HG03439 (cell line): ENCODE measurements around the gene STAM2.
A peak's percentile ranks its signal among the peaks of the same experiment; 100 is the strongest.
"Not testable (repeated sequence)": the region's sequence is repeated elsewhere in the genome, so short reads cannot be mapped to it uniquely, and the experiment has no call there.

Experiments
- ATAC-seq: cut with Tn5 transposase; IDR thresholded peaks from one replicate; pipeline ENCODE4 v1.9.1; 2021; ENCODE audit warnings: mild to moderate bottlenecking, moderate library complexity; ENCODE audit not compliant: unreplicated experiment

The STAM2 gene

DNA sequence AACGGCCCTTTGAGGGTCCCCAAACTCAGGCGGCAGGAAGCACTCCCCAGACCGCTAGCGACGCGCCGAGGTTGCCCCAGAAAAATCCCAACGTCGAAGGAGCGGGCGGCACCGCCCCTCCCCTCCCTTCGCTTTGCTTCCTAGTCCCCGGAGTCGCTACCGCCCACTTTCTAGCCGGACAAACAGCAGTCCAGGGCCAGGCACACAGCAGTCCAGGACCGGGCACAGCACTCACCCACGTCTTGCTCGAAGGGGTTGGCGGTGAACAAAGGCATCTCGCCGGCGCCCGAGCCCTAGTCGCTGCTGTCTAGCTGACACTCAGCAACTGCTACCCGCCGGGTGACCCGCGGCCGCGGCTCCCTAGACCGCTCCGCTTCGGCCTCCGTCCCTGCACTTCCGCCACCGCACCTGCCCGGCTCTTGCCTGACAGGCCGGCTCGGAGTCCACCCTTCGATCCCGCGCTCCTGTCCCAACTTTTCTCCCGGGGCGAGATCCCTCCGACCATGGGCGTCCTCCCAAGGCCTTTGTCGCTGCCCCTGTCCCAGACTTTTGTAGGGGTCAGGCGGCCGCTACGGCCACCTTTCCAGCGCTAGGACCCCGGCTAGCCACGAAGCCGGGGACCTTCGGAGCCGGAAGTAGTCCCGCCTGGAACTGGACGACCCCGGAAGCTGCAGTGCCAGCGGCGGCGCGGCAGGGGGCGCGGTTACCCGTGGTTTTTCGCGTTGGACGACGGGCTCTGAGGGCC, at the start of gene STAM2:
Gene STAM2 (minus strand): TSS at position 396 of the 745 bp plus-strand sequence. CDS start 121 bp downstream, at position 275.
- peak; percentile 89 for ATAC-seq

DNA sequence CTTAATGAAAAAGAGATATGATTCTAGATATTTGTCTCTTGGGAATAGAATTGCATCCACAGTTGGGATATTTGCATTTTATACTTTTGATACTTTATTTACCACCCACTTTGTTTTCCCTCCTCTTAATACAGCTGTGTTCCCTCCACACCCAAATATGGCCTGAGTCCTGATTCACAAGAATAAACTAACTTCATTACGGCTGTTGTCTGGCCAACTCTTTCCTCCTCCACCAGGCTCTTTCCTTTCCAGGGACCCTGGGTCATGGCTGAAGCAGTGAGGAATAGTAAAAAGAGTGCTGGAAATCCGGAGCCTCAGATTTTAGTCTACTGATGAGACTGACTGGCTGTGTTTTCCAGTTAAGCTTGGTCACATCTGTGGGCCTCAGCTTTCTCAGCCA, 48.4 kb upstream of the STAM2 start:
- no peak for ATAC-seq

DNA sequence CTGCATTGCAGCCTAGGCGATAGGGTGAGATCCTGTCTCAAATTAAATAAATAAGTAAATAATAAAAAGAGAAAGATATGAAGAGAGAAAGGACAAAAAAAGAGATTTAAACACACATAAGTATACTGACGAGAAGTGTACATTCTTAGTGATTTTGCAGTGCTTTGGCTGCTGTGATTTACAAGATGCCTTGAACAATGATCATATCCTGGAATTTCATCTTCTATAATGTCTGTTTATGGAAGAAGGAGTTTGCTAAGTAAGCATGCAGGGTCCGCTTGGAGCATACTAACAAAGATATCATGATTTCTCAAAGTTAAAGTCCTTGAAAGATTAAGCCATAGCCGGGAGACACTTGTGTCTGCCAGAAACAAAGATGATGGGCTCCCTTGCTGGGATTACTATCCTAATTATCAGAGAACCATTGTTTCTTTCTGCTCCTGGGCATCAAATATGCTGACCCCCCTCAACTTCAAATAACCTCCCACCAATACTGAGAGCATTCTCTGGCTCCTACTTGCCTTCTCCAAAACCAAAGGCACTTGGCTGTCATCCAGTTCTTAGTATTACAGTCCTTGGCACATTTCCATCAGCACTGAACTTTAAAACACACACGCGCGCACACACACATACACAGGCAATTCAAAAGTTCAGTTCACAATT, 47.5 kb upstream of the STAM2 start:
- no peak for ATAC-seq

DNA sequence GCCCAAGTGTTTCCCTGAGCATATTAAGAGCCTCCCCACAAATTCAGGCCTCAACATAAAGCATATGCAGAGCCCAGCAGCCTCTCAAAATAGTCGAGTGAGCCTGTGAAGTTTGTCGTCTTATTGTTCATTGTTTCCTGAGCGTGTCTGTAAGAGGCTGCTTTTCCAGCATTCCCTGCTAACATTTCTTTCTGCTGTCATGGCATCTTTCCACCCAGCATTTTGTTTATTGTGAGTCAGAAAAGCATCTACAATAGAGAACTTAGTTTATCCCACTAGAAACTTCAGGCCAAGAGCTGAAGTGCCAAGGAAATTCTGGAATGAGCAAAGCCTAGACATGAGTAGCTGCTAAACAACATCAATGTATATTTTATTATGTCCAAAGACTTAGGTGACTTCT, 46.3 kb upstream of the STAM2 start:
- no peak for ATAC-seq

DNA sequence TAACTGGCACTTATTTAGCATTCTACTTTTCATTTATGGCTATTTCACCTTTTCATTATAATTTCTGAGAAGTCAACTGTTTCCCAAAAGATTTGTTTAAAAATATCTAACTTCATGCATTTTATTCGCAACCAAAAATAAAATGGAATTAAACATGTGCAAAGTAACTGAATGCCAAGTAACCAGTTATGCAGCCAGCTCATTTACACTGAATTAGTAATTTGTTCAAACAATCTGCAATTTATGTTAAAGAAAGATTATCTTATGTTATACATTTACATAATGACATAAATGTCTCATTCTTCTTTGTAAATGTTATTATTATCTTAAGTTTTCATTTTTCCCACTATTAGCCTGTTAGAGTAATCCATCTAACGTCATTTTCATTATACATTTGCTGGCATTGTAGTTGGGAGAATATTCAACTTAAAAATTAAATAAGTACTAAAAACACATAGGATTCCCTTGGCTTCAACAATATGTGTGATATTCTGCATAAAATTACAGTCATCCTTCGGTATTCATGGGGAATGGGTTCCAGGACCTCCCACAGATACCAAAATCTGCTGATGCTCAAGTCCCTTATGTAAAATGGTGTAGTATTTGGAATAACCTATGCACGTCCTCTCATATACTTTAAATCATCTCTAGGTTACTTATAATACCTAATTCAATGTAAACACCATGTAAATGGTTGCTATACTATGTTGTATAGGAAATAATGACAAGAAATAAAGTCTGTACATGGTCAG, 43.7 kb upstream of the STAM2 start:
- ATAC-seq = no peak

DNA sequence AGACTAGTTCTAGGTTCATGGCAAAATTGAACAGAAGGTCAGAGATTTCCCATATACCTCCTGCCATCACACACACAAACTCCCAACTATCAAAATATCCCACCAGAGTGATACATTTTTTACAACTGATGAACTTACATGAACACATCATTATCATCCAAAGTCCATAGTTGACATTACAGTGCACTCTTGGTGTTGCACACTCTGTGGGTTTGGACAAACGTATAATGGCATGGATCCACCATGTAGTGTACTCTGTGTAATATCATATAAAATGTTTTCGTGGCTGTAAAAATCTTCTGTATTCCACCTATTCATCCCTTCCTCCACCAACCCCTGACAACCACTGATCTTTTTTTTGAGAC, 25.9 kb upstream of the STAM2 start:
- no peak for ATAC-seq

DNA sequence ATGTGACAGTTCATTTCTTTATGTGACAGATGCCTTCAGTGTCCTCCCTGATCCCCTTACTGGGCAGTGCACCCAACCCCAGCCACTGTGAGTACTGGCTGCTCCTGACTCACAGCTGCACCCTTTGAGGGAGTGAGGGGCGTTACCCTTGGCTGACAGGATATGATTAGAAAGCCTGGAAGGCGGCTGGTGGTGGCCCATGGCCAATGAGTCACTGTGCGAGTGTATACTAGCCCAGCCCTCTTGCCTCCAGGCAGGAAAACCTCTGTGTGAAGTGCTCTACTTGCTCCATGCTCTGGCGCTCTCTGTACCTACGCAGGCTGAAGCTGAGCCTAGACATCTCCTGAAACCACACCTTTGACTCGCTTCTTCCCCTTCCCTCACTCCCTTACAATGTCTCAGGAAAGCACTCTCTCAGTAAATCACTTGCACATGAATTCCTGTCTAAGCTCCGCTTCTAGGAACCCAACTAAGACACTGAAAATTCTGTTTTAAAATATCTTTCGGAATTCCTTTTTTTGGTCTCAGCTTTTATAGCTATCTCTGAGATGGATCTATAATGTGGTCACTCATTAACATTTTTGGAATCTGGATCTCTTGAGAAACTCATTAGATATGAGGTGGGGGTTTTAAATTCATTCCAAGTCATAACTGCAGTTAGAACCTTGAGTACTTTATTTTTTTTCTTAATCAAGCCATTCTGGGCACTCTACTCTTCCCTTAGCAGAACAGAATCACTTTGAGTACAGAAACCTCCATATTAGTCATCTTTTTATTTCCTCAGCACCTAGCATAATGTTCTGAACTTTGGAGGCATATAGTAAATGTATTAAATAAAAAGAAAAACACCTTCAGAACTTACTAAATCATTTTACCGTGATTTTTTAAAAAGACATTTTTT, 25.3 kb upstream of the STAM2 start:
- no peak for ATAC-seq

DNA sequence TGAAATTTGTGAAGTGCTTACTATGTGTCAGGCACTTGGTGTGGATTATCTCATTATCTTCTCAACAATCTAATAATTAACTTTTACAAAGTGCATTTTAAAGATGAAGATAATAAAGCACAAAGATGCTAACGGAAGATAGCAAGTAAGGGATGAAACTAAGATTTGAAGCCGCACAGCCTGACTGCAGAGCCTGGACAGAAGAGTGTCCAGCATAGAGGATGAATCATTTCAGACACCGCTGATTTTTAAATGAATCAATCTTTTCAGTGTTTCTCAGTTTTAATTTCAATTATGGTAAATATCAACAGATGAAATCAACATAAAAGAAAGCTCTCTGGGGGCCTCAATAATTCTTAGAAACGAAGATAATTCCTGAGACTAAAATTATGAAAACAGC, 24.5 kb upstream of the STAM2 start:
- ATAC-seq = no peak

DNA sequence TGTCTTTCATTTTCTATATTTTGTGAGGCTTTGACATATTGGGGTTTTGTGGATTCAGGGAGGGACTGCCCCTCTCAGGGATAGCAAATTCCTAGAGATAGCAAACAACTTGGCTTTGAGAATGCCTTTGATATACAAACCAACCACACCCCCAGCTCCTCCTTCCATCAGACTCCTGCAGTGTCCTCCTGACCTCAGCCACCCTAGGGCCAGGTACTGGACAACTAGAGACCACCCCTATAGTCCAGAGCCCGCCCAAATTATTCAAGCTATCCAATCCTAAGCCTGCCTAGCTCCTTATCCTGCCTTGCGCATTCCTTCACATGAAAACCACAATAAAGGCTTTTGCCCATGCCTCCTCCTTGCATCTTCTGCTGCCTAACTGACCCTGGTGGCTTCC, 22.9 kb upstream of the STAM2 start:
- no peak for ATAC-seq

DNA sequence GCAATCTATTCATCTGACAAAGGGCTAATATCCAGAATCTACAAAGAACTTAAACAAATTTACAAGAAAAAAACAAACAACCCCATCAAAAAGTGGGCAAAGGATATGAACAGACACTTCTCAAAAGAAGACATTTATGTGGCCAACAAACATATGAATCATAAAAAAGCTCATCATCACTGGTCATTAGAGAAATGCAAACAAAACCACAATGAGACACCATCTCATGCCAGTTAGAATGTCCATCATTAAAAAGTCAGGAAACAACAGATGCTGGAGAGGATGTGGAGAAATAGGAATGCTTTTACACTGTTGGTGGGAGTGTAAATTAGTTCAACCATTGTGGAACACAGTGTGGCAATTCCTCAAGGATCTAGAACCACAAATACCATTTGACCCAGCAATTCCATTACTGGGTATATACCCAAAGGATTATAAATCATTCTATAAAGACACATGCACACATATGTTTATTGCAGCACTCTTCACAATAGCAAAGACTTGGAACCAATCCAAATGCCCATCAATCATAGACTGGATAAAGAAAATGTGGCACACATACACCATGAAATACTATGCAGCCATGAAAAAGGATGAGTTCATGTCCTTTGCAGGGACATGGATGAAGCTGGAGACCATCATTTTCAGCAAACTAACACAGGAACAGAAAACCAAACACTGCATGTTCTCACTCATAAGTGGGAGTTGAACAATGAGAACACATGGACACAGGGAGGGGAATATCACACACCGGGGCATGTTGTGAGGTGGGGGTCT, 22.1 kb upstream of the STAM2 start:
- not testable (repeated sequence) for ATAC-seq

DNA sequence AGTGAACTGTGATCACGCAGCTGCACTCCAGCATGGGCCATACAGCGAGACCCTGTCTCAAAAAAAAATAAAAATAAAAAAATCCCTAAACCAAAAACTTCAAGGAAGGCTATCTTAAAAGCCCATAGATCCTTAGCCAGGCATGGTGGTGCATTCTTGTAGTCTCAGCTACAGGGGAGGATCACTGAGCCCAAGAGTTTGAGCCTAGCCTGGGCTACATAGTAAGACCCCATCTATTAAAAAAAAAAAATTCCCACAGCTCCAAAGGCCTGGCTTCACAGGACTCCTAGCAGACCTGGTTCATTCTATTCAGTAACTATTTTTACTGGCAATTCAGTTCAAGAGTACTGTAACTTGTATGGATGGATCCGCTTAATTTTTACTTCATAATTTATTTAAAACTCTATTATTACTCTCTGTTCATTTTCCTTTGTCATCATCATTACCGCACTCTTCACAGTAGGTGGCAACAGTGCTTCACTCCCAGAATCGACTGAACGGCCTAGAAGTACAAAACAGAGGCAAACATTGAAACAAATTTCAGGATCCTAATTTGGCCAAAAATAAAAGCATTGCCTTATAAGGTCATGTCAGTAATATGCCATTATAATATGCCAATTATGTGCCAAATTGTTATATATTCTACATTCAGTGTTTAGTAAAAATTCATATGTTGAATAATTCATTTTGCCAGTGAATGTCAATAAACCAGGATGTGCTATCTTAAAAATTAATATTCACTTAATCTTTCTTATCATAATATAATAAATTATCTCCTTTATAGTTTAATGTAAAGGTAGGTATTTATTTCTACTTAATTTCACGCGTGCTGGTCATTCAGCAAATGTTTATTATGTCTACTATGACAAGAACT, 14.3 kb upstream of the STAM2 start:
- peak; percentile 71 for ATAC-seq

DNA sequence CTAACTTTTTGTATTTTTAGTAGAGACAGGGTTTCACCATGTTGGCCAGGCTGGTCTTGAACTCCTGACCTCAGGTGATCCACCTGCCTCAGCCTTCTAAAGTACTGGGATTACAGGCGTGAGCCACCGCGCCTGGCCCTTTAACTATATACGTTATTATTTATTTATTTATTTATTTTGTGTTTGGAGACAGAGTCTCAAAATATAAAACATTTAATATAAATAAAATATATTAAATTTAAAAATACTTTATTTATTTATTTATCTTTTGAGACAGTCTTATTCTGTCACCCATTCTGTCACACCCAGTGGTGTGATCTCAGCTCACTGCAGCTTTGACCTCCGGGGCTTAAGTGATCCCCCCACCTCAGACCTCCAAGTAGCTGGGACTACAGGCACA, 11.2 kb upstream of the STAM2 start:
- not testable (repeated sequence) for ATAC-seq

DNA sequence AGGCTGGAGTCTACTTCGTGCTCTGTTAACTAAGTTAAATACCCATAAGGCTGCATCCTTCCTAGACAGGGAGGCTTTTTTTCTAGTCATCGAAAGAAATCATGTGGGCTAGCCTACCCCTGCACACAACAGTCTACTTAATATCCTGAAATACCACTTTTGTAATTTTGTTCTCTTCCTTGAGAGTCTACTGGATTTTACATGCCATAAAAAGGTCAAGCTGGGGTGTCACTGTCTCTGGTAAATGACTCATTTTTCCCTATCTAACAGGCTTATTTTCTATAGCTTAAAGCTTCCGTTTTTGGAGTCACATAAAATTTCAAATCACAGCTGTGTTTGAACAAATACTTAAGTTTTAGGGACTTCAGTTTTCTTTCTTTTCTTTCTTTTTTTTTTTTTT, 10.7 kb upstream of the STAM2 start:
- no peak for ATAC-seq

DNA sequence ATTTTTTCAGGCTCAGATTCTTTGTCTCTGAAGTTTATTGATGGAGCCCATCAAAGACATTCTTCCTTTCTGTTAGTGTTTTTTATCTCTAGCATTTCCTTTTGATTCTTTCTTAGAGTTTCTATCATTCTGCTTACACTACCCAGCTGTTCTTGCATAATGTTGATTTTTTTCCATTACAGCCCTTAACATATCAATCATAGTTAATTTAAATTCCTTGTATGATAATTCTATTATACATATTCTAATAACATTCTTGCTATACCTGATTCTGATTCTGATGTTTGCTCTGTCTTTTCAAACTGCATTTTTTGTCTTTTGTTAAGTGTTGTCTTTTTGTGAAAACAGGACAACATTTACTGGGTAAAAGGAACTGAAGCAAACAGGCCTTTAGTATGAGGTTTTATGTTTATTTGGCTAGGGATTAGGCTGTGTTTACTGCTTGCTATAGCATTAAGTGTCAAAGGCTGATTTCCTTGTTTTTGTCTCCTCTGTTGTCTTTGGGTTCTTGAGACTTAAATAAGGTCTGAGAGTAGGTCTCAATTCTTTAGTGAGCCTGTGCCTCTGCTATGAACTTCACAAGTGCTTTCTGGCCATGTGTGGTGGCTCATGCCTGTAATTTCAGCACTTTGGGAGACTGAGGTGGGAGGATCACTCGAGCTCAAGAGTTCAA, 8.0 kb upstream of the STAM2 start:
- ATAC-seq = no peak

DNA sequence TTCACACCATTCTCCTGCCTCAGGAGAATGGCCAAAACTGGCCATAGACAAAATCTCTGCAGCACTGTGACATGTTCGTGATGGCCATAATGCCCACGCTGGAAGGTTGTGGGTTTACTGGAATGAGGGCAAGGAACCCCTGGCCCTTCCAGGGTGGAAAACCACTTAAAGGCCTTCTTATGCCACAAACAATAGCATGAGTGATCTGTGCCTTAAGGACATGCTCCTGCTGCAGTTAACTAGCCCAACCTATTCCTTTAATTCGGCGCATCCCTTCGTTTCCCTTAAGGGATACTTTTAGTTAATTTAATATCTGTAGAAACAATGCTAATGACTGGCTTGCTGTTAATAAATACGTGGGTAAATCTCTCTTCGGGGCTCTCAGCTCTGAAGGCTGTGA, 2.1 kb upstream of the STAM2 start:
- not testable (repeated sequence) for ATAC-seq

DNA sequence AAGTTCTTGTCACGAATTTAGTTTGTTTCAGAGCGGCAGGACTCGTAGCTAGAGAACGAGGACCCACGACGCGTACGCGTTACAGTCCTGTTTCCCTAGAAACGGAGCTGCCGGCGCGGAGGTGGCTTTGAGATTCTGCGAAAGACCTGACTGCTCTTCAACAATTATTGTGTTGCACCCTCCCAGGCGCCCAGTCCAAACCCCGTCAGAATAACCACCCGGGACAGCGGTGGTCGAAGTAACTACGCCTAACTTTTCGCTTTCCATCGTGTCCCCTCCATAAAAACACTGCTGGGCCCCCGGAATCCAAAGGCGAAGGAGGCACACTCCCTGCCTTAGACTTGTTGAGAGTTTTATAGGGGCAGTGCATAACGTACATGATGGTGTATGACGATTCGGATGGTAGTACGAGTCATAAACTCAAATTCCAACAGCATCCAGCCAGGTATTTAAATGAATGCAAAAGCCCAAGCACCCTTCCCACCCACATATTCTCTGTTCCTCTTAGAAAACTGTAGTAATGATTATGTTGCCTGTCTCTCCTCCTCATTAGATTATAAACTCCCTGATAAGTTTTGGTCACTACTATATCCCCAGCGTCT, 651 bp upstream of the STAM2 start:
- ATAC-seq = peak; percentile 20

DNA sequence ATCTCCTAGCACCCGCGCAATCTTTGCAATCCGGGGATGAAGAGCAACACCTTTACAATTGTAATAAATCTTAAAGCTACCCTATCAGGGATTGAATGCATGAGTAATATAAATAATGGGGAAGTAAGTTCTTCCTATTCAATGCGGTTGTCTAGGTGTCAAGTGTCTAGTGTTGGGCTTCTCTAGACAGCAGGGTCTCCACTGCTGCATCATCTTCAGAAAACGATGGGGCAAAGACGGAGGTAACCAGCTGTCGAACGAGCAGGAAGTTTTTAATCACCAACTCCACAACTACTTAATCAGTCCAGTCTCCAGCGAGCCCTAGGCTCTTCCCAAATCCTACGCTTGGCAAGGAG, 573 bp downstream of the STAM2 start:
- ATAC-seq = peak; percentile 18

DNA sequence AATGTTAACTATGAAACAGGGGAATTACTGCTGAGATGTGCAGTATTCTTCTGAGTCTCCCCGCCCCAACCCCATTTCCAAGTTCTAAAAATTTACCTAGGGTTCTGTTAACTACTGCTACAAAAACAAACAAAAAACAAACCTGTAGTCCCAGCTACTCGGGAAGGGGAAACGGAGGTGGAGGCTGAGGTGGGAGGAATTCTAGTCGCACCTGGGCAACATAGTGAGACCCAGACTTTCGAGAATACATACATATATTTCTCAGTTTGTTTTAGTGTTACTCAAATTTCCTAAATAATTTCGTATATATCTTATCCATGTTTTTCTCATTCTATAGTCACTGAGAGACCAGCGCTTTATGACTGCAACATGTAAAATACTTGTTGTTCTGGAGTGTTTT, 989 bp downstream of the STAM2 start:
- no peak for ATAC-seq
